GM18519 (cell line): ENCODE measurements around the gene TMEM181.
"Not testable (repeated sequence)": the region's sequence is repeated elsewhere in the genome, so short reads cannot be mapped to it uniquely, and the experiment has no call there.

Experiments used
- ATAC-seq: cut with Tn5 transposase; IDR thresholded peaks from one replicate; pipeline ENCODE4 v1.9.1; 2021; ENCODE audit warnings: mild to moderate bottlenecking, moderate library complexity; ENCODE audit not compliant: unreplicated experiment, low FRiP score

The TMEM181 gene

GRCh38 chr6:158618289-158618688 lies 58.4 kb downstream of the TMEM181 start:
- ATAC-seq, result not testable (repeated sequence)

- no peak for ATAC-seq
Measured at GRCh38 chr6:158619922-158620801, 60.3 kb downstream of the TMEM181 start.

- ATAC-seq, result no peak
Measured at GRCh38 chr6:158620963-158621693, 61.2 kb downstream of the TMEM181 start.

DNA sequence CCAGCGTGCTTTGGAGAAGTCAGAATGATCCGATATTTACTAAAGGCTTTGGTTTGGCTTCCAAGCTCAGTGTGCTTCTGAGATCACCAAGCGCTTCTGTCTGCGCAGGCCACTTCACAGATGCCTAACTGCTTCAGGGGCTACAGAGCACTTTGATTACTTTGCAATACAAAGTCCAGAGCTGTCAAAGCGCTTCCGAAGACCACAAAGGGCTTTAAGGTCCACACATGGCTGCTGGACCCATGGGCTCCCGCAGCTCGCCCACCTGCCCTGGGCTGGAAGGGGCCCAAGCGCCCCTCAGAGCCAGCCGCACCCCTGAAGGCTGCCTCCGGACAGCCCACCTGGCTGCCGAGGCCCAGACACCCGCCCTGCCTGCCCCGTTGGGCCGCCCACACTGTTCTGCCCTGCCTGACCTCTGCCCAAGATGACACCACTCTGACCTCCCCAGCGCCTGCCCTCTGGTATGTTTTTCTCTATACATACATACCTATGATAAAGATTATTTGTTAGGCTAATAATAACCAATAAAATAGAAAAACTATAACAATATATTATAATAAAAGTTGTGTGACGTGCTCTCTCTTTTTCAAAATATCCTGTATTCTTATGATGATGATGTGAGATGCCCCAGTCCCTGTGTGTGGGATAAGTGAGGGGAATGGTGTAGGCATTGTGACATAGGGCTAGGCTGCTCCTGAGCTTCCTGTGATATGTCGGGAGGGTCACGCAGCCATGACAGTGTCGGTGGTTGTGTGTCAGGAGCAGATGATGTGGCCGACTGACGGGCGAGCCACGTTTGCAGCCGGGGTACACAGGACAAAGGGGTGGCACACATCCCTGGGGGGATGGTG lies 62.0 kb downstream of the TMEM181 start:
- no peak for ATAC-seq

DNA sequence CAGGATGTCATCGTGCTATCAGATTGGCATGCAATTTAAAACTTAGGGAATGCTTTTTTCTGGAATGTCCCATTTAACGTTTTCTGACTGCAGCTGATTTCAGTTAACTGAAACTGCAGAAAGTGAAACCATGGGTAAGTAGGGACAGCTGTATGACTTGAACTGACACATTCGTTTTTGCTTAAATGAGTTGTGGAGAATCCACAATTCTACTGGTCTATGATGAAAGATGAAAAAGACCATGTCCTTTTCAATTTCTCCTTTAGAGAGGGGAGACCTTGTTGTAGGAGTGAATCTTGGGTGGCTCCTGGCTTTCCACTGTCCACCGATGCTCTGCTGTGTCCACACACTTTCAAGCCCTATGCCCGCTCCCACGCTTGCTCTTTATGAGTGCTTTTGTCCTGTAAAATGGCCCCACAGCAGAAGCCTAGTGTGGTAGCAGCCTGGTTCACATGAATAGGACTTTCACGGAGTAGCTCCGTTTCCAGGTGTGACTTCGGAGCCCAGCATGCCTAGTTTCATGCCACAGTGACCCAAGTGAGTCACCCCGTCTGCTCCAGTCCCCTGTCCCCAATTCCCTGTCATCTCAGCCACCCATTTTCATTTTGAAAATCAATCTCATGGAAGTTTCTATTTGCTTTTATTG lies 62.8 kb downstream of the TMEM181 start:
- ATAC-seq, result no peak

DNA sequence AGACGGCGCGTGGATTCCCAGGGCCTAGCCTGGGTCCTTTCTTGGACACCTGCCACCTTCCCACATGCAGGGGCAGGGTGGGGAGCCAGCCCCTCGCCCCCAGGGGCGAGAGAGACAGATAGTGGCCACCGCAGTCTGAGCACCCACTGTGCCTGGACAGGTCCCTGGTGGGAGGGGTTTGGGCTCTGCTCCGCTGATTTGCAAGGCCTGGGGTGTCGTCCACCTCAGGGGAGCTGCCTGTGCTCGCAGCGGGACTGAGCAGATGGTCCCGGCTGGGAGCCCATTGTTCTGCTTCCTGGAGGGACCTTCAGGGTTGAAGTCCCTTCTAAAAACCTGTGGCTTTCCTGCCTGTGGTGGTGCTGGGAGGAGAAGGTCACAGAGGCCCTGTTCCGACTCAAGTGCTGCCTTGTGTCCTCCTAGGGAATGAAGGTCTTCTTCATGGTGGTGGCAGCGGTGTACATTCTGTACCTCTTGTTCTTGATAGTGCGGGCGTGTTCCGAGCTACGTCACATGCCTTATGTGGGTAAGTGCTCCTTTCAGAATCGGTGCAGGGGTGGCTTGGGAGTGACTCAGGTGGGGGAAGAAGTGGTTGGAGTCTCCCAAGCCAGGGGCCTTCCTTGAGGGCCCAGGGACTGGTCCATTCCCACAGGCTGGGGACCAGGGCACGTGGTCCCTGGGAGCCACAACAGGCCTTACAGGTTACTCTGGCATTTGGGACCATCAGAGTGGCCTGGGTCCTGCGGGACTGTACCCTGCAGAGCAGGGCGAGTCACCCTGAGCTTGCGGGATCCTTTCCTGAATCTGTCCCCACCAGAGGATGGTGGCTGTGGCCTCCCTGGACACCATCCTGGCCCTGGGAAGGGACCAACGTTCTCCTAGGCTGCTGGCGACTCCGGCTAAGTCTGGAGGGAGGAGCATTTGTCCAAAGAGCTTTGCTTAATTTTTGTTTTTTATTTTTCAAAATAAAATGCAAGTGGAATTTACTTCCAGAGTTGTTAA lies 65.1 kb downstream of the TMEM181 start:
- ATAC-seq, result no peak

DNA sequence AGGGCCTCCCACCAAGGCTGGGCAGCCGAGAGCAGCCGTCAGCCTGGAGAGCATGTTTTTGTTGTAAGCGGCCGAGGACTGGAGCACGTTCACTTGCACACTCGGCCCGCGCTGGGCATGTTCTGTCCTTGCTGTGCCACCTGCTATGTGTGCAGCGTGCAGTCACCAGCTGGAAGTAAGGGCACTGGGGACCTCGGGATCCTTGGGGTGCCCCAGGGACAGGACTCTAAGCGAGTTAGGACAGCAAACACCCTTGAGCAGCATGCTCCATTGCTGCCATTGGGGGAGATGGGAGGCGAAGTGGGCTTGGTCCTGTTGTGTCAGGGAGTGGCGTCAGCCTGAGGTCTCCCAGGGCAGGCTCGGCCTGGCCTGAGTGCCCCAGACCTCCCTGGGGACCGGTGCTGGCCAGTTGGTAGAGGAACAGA lies 66.0 kb downstream of the TMEM181 start:
- no peak for ATAC-seq

- no peak for ATAC-seq
Measured at GRCh38 chr6:158626360-158627167, 66.7 kb downstream of the TMEM181 start.

DNA sequence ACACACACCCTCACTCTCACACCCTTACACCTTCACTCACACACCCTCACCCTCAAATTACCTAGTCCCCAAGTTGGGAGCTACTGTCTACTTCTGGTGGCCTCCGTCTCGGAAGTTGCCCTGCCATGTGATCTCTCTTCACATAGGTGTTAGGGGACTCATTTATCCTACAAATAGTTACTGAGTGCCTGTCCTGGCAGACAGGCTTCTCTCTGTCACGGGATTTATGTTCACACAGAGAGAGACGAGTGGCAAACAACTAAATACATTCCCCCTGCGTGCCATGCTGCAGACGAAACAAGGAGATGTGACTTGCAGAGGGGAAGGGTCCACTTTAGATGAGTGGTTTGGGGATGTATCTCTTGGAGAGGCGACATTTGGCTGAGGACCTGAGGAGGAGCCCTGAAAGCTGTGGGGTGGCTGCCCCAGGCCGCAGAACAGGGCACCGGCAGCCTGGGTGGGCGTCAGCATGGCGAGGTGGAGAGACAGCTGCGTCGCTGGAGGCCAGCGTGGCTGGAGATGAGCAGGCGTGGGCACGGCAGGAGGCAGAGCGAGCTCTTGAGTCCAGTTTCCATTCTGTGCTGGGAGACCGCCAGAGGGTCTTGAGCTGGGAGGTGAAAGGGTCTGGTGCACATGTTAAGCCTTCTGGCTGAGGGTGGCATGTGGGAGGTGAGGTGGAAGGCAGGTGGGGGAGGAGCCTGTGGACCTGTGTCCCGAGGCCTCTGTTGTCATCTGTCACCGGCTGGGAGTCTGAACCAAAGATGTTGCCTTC lies 67.5 kb downstream of the TMEM181 start:
- no peak for ATAC-seq

- no peak for ATAC-seq
Measured at GRCh38 chr6:158627940-158628211, 68.0 kb downstream of the TMEM181 start.

DNA sequence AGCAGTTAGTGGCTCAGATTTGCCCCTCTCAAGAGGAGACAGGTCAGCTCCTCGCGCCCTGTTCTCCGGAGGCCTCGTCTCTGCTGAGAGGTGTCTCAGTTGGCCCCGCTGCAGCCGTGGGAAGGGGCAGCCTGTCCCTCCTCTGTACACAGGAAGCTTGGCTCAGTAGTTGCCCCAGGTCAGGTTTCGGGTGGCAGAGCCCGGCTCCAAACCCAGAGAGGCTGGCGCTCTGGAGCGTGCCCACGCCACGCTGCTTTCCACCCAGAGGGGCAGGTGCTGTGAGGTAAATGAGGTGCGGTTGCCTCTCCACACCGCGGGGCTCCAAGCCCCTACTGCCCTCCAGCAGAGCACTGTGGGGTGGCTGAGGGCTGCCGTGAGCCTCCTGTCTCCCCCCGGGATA lies 68.7 kb downstream of the TMEM181 start:
- no peak for ATAC-seq

DNA sequence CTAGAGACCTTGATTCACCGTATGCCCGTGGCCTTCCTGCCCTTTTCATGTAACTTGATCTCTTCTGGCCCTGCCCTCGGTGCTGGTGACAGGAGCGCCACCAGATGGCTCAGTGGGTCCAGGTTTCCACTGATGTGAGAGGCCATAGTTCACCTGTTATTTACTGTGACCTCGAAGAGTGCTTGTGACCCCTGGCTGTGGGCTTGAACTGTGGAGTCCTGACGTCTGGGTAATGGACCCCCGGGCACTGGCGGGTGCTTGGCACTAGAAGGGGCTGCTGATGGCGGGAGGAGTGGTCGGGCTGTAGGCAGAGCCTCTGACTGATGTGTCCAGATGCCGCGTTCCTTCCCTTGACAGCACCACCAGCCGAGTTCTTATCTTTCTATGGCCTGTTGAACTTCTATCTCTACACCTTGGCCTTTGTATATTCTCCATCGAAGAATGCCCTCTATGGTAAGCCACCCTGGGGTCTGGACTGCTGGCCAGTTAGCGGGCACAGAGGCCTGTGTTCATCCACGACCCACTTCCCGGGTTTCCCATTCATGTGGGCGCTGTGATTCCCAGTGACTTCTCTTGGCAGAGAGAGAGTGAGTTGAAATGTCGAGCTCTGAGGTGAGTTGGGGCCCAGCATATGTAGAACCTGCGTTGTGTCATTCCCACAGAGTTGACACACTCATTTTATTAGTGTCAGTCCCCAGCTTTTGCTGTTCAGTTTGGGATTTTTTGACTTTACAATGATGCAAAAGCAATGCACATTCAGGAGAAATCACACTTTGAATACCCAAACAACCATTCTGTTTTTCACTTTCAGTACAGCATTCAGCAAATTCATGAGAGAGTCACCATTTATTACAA lies 69.7 kb downstream of the TMEM181 start:
- ATAC-seq, result no peak

- ATAC-seq, result no peak
Measured at GRCh38 chr6:158630938-158631616, 71.2 kb downstream of the TMEM181 start.

DNA sequence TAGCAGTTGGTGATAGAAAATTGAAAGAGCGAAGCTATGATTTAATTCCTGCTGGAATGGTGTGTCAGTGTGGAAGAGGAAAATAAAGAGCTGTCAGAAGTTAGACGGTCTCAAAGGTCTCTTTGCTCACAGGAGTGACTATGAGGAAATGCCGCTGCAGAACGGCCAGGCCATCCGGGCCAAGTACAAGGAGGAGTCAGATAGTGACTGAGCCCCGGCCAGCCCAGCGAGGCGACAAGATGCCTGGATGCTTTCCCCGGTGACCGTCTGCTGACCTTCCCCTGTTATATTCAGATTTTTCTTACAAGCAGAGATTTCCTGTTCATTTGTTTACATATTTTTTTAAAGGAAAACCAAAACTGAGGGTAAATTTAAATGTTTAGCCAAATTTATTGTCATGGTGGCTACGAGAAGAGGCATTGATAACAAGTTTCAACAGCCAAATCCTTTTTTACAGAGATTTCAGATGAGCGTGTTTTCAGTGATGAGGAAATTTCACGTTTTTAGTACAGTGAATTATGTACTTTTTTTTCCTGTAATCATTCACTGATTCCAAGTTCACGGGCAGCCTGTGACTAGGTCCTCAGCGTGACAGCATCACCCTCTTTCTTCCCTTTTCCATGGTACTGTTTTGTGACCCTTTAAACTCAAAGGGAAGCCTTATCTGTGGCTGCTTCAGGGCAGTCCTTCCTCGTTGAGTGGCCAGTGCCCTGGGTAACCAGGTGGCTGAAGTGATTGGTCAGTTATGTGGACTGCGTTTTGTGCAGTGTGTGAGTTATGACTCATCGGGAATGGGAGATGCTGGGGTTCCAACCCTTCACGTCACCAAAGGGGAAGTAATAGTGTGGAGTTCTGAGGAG lies 72.0 kb downstream of the TMEM181 start:
- ATAC-seq, result no peak

GRCh38 chr6:158632538-158633119 lies 72.7 kb downstream of the TMEM181 start:
- not testable (repeated sequence) for ATAC-seq
